Spleen (tissue), 7 donors: ENCODE data around the gene ECT2L.

Experiments used
- POLR2A ChIP-seq, 3 donors: fragments of 450-650 bp; IDR thresholded peaks; one replicate each; pipeline ENCODE4 v1.5.1; 2017; ENCODE audit warnings: antibody characterized with exemption in 3 of 3, mild to moderate bottlenecking in 1 of 3
- POLR2AphosphoS5 ChIP-seq, 3 donors: sonication (generic); formaldehyde crosslinking; IDR thresholded peaks; one replicate each; pipeline ENCODE4 v1.5.1; 2017; ENCODE audit warnings: antibody characterized with exemption in 3 of 3
- TF ChIP-seq, protein P1 (sequence below), 11 experiments: fragments of 200-600 bp in 7 of 11; fragments of 450-650 bp in 4 of 11; sonication (generic) in 4 of 11; IDR thresholded peaks in 8 of 11; conservative IDR thresholded peaks in 3 of 11; 1 replicate in 7 of 11; 2 replicates in 4 of 11; pipeline versions ENCODE4 v1.4.0 to v1.8.0; 2016 to 2021; ENCODE audit warnings: antibody characterized with exemption in 11 of 11, inconsistent platforms in 4 of 11, mild to moderate bottlenecking in 1 of 11
- donor health status: DM: no; HTN: no; CAD: no; lungs with moderate emphysema.
- donor health status: DM: no; HTN: no; CAD: no.
- donor health status: DM: no; HTN: no; CAD: no.

- TF ChIP-seq, protein P1, sequence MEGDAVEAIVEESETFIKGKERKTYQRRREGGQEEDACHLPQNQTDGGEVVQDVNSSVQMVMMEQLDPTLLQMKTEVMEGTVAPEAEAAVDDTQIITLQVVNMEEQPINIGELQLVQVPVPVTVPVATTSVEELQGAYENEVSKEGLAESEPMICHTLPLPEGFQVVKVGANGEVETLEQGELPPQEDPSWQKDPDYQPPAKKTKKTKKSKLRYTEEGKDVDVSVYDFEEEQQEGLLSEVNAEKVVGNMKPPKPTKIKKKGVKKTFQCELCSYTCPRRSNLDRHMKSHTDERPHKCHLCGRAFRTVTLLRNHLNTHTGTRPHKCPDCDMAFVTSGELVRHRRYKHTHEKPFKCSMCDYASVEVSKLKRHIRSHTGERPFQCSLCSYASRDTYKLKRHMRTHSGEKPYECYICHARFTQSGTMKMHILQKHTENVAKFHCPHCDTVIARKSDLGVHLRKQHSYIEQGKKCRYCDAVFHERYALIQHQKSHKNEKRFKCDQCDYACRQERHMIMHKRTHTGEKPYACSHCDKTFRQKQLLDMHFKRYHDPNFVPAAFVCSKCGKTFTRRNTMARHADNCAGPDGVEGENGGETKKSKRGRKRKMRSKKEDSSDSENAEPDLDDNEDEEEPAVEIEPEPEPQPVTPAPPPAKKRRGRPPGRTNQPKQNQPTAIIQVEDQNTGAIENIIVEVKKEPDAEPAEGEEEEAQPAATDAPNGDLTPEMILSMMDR (IDR thresholded peaks at IDR 0.05 in 8 of 11, conservative IDR thresholded peaks at IDR 0.05 in 3 of 11) = no peak
- no peak for TF ChIP-seq POLR2A (IDR thresholded peaks at IDR 0.05)
- TF ChIP-seq POLR2AphosphoS5 (IDR thresholded peaks at IDR 0.05) = no peak
Measured at GRCh38 chr6:138809677-138810076, 13.8 kb downstream of the ECT2L start.
